ENCODE data around the gene APOB. TPM values are rescaled to one million over a fixed set of nuclear protein-coding genes. Genes with fewer than 3 reads are reported as not detected.

APOB gene
- total and polyA plus RNA-seq, 2 of the 13 experiments (the other 11 are each of a cell fraction or from before 2014, with no cell fraction given): 1,569 to 2,515 TPM

DNA sequence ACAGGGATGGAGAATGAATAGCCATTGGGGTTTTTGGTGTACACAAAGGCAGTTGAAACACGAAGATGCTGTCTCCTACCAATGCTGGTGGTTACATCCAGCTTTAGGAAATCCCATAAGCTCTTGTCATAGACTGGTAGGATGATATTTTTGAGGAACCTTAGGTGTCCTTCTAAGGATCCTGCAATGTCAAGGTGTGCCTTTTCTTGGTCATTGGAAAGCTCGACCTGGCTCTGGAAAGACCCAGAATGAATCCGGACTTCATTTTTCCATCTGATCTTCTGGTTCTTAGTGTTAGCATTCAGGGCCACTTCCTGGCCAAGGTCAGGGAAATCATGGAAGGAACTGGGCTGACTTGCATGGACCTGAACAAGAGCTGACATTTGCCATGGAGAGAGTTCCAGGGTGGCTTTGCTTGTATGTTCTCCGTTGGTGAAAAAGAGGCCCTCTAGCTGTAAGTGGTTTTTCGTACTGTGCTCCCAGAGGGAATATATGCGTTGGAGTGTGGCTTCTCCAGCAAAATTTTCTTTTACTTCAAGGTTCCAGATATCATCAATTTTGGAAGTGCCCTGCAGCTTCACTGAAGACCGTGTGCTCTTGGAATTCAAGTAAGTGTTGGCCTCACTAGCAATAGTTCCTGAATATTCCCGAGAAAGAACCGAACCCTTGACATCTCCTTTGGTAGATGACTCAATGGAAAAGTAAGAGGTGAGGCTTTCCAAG, 38.0 kb downstream of the APOB start (continued):
- no peak for TF ChIP-seq TCF7 (IDR thresholded peaks at IDR 0.05; ENCODE audit: low read depth)
- no peak for TF ChIP-seq ZNF766 (CRISPR knock-in tag; IDR thresholded peaks at IDR 0.05; ENCODE audit: borderline replicate concordance)
- no peak for TF ChIP-seq ZNF546 (CRISPR knock-in tag; conservative IDR thresholded peaks at IDR 0.05)
- TF ChIP-seq, protein P1, sequence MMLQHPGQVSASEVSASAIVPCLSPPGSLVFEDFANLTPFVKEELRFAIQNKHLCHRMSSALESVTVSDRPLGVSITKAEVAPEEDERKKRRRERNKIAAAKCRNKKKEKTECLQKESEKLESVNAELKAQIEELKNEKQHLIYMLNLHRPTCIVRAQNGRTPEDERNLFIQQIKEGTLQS (CRISPR knock-in tag; IDR thresholded peaks at IDR 0.05): peak; percentile 24; the same call in 1 of the 2 replicates
- no peak for TF ChIP-seq SCMH1 (CRISPR knock-in tag; IDR thresholded peaks at IDR 0.05; ENCODE audit: borderline replicate concordance)
- TF ChIP-seq DR1 (CRISPR knock-in tag; IDR thresholded peaks at IDR 0.05): no peak
- TF ChIP-seq SOX13 (IDR thresholded peaks at IDR 0.05): peak; percentile 33; the same call in 1 of the 2 replicates
- TF ChIP-seq SOX13 (CRISPR knock-in tag; conservative IDR thresholded peaks at IDR 0.05 in 1 of 2, IDR thresholded peaks at IDR 0.05 in 1 of 2): no peak
- TF ChIP-seq, protein P2, sequence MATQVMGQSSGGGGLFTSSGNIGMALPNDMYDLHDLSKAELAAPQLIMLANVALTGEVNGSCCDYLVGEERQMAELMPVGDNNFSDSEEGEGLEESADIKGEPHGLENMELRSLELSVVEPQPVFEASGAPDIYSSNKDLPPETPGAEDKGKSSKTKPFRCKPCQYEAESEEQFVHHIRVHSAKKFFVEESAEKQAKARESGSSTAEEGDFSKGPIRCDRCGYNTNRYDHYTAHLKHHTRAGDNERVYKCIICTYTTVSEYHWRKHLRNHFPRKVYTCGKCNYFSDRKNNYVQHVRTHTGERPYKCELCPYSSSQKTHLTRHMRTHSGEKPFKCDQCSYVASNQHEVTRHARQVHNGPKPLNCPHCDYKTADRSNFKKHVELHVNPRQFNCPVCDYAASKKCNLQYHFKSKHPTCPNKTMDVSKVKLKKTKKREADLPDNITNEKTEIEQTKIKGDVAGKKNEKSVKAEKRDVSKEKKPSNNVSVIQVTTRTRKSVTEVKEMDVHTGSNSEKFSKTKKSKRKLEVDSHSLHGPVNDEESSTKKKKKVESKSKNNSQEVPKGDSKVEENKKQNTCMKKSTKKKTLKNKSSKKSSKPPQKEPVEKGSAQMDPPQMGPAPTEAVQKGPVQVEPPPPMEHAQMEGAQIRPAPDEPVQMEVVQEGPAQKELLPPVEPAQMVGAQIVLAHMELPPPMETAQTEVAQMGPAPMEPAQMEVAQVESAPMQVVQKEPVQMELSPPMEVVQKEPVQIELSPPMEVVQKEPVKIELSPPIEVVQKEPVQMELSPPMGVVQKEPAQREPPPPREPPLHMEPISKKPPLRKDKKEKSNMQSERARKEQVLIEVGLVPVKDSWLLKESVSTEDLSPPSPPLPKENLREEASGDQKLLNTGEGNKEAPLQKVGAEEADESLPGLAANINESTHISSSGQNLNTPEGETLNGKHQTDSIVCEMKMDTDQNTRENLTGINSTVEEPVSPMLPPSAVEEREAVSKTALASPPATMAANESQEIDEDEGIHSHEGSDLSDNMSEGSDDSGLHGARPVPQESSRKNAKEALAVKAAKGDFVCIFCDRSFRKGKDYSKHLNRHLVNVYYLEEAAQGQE (IDR thresholded peaks at IDR 0.05; ENCODE audit: borderline replicate concordance in 1 of 2, low read depth in 1 of 2, low read length in 2 of 2): 0 out of 4 replicates have a peak, but pooled peaks of 1 of the 2 experiments have one; percentile 18
- no peak for TF ChIP-seq ZNF446 (CRISPR knock-in tag; IDR thresholded peaks at IDR 0.05)
- no peak for TF ChIP-seq ZNF891 (CRISPR knock-in tag; IDR thresholded peaks at IDR 0.05)
- TF ChIP-seq ZNF747 (CRISPR knock-in tag; IDR thresholded peaks at IDR 0.05; ENCODE audit: borderline replicate concordance): no peak
- TF ChIP-seq MEIS2 (CRISPR knock-in tag; IDR thresholded peaks at IDR 0.05): 0 out of 2 replicates have a peak, but pooled peaks have one; percentile 57
- TF ChIP-seq, protein P3, sequence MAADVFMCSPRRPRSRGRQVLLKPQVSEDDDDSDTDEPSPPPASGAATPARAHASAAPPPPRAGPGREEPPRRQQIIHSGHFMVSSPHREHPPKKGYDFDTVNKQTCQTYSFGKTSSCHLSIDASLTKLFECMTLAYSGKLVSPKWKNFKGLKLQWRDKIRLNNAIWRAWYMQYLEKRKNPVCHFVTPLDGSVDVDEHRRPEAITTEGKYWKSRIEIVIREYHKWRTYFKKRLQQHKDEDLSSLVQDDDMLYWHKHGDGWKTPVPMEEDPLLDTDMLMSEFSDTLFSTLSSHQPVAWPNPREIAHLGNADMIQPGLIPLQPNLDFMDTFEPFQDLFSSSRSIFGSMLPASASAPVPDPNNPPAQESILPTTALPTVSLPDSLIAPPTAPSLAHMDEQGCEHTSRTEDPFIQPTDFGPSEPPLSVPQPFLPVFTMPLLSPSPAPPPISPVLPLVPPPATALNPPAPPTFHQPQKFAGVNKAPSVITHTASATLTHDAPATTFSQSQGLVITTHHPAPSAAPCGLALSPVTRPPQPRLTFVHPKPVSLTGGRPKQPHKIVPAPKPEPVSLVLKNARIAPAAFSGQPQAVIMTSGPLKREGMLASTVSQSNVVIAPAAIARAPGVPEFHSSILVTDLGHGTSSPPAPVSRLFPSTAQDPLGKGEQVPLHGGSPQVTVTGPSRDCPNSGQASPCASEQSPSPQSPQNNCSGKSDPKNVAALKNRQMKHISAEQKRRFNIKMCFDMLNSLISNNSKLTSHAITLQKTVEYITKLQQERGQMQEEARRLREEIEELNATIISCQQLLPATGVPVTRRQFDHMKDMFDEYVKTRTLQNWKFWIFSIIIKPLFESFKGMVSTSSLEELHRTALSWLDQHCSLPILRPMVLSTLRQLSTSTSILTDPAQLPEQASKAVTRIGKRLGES (CRISPR knock-in tag; IDR thresholded peaks at IDR 0.05; ENCODE audit: borderline replicate concordance): no peak
- no peak; the same call in 1 of the 2 replicates for TF ChIP-seq ZNF501 (CRISPR knock-in tag; IDR thresholded peaks at IDR 0.05)
- no peak for TF ChIP-seq HDAC6 (IDR thresholded peaks at IDR 0.05; ENCODE audit: low read depth, low read length)
- TF ChIP-seq ZFX (CRISPR knock-in tag; IDR thresholded peaks at IDR 0.05; ENCODE audit: low read depth): no peak
- TF ChIP-seq BCL6 (CRISPR knock-in tag; IDR thresholded peaks at IDR 0.05): no peak
- TF ChIP-seq, protein P4, sequence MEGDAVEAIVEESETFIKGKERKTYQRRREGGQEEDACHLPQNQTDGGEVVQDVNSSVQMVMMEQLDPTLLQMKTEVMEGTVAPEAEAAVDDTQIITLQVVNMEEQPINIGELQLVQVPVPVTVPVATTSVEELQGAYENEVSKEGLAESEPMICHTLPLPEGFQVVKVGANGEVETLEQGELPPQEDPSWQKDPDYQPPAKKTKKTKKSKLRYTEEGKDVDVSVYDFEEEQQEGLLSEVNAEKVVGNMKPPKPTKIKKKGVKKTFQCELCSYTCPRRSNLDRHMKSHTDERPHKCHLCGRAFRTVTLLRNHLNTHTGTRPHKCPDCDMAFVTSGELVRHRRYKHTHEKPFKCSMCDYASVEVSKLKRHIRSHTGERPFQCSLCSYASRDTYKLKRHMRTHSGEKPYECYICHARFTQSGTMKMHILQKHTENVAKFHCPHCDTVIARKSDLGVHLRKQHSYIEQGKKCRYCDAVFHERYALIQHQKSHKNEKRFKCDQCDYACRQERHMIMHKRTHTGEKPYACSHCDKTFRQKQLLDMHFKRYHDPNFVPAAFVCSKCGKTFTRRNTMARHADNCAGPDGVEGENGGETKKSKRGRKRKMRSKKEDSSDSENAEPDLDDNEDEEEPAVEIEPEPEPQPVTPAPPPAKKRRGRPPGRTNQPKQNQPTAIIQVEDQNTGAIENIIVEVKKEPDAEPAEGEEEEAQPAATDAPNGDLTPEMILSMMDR (CRISPR knock-in tag; IDR thresholded peaks at IDR 0.05): no peak
- TF ChIP-seq ZFP90 (CRISPR knock-in tag; IDR thresholded peaks at IDR 0.05; ENCODE audit: borderline replicate concordance): peak; percentile 51; the same call in 1 of the 2 replicates
- no peak for TF ChIP-seq FOXK2 (IDR thresholded peaks at IDR 0.05)

Data from HepG2 (cell line).